Measurements from ENCODE around the gene EFCAB14.
"Not testable (repeated sequence)": the region's sequence is repeated elsewhere in the genome, so short reads cannot be mapped to it uniquely, and the experiment has no call there.

EFCAB14 gene

DNA sequence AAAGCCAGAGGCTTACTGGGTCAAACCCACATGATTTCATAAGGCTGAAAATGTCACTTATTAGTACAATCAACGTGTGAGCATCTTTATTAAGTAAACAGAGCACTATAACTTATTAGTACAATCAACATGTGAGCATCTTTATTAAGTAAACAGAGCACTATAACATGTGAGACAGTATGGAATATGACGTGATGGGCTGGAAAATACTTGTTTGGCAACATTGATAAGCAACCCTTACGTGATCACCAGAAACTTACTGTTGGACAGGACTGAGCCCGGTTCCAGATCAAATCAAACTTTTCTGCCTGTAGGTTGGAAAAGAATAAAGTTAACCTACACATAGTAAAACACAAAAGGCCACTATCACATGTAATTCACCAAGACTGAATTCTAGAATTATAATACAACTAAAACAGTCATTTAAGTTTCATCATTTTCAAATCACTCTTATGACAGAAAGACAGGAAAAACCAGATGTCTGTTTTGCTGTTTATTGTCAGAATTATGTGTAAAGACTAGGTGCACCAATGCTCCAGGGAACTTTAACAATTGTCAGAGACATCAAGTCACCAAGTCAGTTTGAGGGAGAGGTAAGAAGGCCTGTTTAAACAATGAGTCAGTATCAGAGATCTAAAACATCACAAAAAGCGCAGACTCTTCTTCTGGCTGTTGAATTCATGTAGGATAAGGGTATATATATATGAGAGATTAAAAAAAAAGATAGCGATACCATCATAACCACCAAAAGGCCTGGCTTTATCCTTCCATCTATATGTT is 66.4 kb downstream of the EFCAB14 start:
- no peak for DNase-seq

DNA sequence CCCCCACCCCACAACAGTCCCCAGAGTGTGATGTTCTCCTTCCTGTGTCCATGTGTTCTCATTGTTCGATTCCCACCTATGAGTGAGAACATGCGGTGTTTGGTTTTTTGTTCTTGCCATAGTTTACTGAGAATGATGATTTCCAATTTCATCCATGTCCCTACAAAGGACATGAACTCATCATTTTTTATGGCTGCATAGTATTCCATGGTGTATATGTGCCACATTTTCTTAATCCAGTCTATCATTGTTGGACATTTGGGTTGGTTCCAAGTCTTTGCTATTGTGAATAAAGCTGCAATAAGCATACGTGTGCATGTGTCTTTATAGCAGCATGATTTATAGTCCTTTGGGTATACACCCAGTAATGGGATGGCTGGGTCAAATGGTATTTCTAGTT is 67.8 kb downstream of the EFCAB14 start:
- DNase-seq: not testable (repeated sequence)

DNA sequence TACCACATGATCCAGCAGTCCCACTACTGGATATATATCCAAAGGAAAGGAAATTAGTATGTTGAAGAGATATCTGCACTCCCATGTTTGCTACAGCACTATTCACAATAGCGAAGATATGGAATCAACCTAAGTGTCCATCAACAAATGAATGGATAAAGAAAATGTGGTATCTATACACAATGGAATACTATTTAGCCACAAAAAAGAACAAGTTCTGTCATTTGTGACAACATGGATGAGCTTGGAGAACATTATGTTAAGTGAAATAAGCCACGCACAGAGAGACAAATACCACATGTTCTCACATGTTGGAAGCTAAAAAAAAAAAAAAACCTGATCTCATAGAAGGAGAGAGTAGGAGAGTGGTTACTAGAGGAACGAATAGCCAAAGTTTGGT is 68.4 kb downstream of the EFCAB14 start:
- DNase-seq: no peak

DNA sequence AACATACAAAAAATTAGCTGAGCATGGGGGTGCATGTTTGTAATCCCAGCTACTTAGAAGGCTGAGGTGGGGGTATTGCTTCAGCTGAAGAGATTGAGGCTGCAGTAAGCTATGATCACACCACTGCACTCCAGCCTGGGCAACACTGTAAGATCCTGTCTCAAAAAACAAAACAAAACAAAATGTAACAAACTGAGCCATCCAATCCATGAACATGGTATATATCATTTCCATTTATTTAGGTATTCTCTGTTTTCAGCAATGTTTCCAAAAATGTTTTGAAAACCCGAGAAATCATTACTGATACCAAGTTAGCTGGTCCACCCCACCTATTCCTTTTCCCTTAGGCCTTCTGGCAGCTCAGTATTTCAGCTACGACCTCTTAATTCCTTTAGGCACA is 69.2 kb downstream of the EFCAB14 start:
- DNase-seq: no peak

DNA sequence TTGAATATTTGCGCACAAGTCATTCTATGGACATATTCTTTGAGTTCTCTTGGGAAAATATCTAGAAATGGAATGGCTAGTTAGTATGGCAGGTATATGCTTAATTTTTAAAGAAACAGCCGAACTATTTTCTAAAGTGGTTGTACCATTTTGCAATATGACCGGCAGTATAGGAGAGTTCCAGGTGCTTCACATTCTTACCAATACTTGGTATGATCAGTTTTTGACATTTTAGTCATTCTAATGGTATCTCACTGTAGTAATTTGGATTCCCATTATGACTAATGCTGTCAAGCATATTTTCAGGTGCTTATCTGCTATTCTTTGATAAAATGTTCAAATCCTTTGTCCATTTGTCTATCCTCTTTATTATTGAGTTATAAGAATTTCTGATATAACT is 71.3 kb downstream of the EFCAB14 start:
- DNase-seq: no peak

DNA sequence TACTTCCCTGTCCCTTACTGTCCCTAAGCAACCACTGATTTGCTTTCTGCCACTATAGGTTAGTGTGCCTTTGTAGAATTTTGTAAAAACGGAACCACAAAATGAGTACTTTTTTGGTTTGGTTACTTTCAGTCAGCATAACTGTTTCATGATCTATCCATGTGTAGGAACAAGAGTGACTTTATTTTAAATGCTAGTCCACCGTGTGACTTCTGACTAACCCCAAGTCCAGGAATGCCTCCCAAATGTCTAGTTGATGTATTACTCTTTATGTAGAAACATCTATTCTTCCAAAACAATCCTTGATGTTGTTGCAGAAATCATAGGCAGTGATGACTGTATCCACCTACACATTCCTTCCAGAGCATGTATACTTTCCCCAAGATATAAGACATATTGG is 72.1 kb downstream of the EFCAB14 start:
- no peak for DNase-seq

DNA sequence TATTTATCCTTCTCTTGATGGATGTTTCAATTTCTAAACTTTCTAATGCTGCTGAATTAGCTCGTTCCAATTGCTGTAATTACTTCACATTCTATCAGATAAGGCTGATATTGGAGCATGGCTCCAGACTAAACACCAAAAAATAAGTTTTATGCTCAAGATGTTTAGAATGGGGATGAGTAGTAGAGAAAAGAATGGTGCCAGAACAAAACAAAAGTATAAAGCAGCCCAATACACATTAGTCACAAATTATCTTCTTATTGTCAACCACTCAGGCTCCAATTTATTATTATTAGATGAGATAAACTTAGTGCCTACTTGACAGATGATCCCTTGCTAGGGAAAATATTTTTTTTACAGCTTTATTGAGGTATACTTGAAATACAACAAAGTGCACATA is 72.6 kb downstream of the EFCAB14 start:
- no peak for DNase-seq

DNA sequence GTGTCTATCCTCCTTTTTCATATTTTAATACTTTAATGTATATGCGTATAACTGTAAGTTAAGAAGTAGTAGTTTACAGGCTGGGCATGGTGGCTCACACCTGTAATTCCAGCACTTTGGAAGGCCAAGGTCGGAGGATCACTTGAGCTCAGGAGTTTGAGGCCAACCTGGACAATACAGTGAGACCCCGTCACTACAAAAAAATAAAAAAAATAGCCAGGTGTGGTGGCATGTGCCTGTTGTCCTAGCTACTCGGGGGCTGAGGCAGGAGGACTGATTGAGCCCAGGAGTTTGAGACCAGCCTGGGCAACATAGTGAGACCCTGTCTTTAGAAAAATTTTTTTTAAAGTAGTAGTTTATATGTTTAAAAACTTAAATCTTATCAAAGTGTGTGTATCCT is 73.1 kb downstream of the EFCAB14 start:
- no peak for DNase-seq

DNA sequence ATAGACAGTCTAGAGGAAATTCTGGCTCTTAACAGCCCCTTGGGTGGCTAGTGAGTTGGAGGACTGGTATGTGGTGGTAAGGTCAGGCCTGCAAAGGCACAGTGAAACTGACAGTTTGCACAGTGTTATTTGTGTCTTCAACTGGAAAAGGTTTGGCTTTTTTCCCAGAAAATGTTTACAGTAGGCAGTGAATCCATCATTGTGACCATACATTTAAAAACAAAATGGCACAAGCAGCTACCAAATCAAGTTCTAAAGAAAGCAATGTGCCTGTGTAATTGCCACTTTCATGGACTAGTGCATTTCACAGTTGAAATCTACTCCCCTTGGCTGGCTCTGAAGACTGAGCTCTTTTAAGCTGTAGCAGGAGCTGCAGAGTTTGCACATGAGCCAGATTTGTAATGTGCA is 75.5 kb downstream of the EFCAB14 start:
- DNase-seq: no peak

DNA sequence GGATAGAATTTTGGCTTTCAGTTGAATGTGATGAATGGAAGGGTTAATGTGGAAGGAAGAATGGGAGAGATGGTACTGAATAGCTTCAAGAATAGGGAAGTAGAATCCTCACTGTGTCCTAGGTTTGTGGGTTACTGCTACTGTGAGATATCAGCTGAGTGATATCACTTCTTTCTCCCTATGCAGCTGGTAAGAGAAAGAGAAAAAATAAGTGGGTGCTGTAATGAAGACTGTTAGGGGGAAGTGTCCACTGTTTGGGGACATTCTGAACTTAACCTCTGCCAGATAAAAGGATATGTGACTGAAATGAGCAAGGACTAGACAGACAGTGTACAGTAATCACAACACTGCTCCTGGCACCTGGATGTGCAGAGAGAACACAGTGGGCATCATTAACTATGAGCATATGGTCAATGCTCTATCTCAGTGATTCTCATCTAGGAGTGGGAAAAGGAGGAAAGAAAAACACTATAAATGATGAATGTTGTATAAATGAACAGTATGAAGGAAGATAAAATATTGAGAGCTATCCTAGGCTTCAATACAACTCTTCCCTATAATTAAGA is 76.7 kb downstream of the EFCAB14 start:
- no peak for DNase-seq

DNA sequence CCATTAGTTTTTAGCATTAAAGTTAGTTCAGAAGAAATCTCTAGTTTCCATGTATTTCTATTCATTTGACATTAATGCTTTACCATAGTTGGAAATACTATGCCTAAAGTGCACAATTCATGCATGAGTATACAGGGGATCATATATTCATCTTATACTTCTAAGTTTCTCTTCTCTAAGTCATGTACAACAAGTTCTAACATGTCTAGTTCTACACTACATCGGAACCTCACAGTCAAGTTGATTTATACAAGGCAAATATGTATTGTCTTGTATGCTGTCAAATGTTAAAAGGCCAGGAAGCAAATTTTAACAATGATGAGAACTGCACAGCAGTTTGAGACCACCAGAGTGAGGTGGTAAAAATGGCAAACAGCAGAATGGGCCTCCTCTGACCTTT is 79.4 kb downstream of the EFCAB14 start:
- DNase-seq: no peak

DNA sequence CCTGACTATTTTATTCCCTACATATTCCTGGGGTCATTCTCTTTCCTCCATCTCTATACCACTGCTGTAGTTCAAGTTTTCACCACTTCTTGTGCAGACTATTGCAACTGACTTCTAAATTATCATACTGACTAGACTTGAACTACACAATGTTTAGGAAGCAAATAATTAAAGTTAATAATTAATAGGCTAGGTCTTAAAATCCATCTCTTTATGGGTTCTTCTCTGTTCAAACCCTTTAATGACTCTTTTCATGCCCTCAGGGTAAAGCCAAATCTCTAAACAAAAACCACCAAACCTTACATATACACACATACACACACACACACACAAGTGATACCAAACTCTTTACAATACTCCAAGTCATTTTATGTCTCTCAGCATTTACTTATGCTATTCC is 80.0 kb downstream of the EFCAB14 start:
- no peak for DNase-seq

DNA sequence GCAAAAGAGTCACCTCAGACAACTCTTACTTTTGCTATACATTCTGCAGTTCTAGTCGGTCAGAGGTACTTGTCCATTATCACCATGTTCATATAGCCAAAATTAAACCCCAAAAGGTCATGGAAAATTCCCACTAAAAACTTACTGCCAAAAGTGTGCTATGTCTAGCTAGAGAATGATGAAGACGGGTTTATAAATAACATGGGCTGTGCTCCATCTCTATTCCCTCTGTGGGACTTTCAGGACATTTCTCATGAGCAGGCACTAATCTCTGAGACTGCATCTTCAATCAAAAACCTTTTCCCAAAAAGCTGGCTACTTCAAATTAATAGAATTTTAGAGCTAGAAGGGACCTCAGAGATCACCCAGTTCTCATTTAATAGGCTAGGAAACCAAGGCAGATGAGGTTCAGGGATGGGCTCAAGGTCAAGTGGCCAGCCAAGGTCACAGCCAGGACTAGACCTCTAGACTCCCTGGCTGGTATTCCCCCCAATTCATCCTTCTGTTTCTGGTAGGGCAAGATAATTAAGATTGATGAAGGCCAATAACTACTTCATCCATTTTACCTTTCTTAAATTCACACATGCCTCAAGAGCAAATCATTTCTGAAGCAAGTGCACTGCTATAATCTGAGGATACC is 81.3 kb downstream of the EFCAB14 start:
- no peak for DNase-seq

DNA sequence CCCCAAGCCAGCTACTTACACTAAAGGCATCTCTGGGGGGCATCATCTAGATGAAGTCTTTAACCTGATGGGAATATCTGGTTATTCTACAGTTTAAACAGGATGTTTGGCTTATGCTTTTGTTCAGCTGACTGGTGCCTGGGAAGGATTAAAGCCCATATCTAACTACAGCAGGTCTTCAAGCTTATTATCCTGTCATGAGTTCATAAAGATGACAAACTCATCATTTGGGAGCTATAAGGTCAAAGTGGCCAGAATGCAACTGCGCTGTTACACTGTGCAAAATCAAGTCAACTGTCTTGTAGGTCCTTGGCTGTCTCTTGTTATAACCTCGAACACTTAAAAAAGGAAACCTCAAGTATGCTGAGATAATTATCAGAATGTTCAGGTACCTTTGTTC is 83.7 kb downstream of the EFCAB14 start:
- DNase-seq: no peak

DNA sequence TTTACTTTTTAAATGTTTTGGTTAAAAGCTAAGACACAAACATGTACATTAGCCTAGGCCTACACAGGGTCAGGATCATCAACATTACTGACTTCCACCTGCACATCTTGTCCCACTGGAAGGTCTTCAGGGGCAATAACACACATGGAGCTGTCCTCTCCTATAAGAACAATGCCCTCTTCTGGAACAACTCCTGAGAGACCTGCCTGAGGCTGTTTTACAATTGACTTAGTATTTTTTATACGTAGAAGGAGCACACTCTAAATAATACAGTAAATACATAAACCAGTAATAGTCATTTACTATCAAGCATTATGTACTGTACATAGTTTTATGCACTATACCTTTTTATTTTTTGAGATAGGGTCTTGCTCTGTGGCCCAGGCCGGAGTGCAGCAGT is 88.2 kb downstream of the EFCAB14 start:
- no peak for DNase-seq
